Smooth muscle cell (in vitro differentiated cells): ENCODE data around the gene TOPBP1. TPM values are rescaled to one million over a fixed set of nuclear protein-coding genes. Genes with fewer than 3 reads are reported as not detected.
"Not testable (repeated sequence)": the region's sequence is repeated elsewhere in the genome, so short reads cannot be mapped to it uniquely, and the experiment has no call there.

Source experiments
- DNase-seq: peaks from one replicate; lab custom pipeline; 2025; ENCODE audit not compliant: unreplicated experiment; lab: John Stamatoyannopoulos, UW
- H2AFZ ChIP-seq: fragments of 200-600 bp; sonication (generic); 2 replicates; pipeline ENCODE4 v1.6.0; 2016; ENCODE audit warnings: antibody characterized with exemption, low read depth, mild to moderate bottlenecking
- H3F3A ChIP-seq: fragments of 200-600 bp; sonication (generic); 2 replicates; pipeline ENCODE4 v1.6.0; 2017; ENCODE audit warnings: antibody characterized with exemption, low read depth
- H3K27ac ChIP-seq: fragments of 200-600 bp; sonication (generic); 2 replicates; pipeline ENCODE4 v1.5.1; 2016; ENCODE audit warnings: low read depth, mild to moderate bottlenecking
- H3K27me3 ChIP-seq: fragments of 200-600 bp; sonication (generic); 2 replicates; pipeline ENCODE4 v1.6.1; 2016; ENCODE audit warnings: low read depth, mild to moderate bottlenecking
- H3K36me3 ChIP-seq: fragments of 200-600 bp; sonication (generic); 2 replicates; pipeline ENCODE4 v1.5.1; 2016; ENCODE audit warnings: low read depth
- H3K4me1 ChIP-seq: fragments of 200-600 bp; sonication (generic); 2 replicates; pipeline ENCODE4 v1.5.1; 2016; ENCODE audit warnings: low read depth
- H3K4me2 ChIP-seq: fragments of 200-600 bp; sonication (generic); 2 replicates; pipeline ENCODE4 v1.6.0; 2016; ENCODE audit warnings: mild to moderate bottlenecking
- H3K4me3 ChIP-seq: fragments of 200-600 bp; sonication (generic); 2 replicates; pipeline ENCODE4 v1.5.1; 2016; ENCODE audit warnings: mild to moderate bottlenecking
- H3K79me2 ChIP-seq: fragments of 200-600 bp; sonication (generic); 2 replicates; pipeline ENCODE4 v1.6.0; 2016; ENCODE audit warnings: low read depth, mild to moderate bottlenecking
- H3K9ac ChIP-seq: fragments of 200-600 bp; sonication (generic); 2 replicates; pipeline ENCODE4 v1.6.0; 2016; ENCODE audit warnings: low read depth
- H3K9me3 ChIP-seq: fragments of 200-600 bp; sonication (generic); replicated peaks from 2 replicates; pipeline ENCODE4 v1.5.1; 2016; ENCODE audit warnings: low read depth
- H4K20me1 ChIP-seq: fragments of 200-600 bp; sonication (generic); 2 replicates; pipeline ENCODE4 v1.6.0; 2016; ENCODE audit warnings: low read depth
- CTCF ChIP-seq: fragments of 200-600 bp; sonication (generic); IDR thresholded peaks from 2 replicates; pipeline ENCODE4 v1.5.1; 2017; ENCODE audit warnings: borderline replicate concordance, mild to moderate bottlenecking, antibody characterized with exemption; ENCODE audit not compliant: insufficient read depth, poor library complexity, severe bottlenecking
- WGBS: methylation state at CpG from one replicate; pipeline ENCODE4 v1.1.7; 2016; ENCODE audit warnings: low lambda C conversion rate; 5-methylcytosine and 5-hydroxymethylcytosine counted together
- polyA plus RNA-seq: library from polyadenylated mRNA; unstranded; fragments of >200 nt; fragmentation: Nextera tagmentation; extraction: Ambion mirVana; gene quantifications from 2 replicates; pipeline ENCODE4 v1.2.1, GENCODE V29; 2016
- small RNA-seq: library from RNA; depleted of rRNA; stranded (forward); fragments of <200 nt; gene quantifications from one replicate; pipeline ENCODE3, GENCODE V24; 2014
- total RNA-seq: library from RNA; depleted of rRNA; stranded (reverse); fragments of >200 nt; gene quantifications from 2 replicates; pipeline ENCODE4 v1.2.3, GENCODE V29; 2014

Gene TOPBP1
- total and polyA plus RNA-seq, 2 experiments from 2014 or later, result 8.3 to 27.5 TPM

- H3K36me3 ChIP-seq, result no peaks in the 10 kb centered on the region
Observed at GRCh38 chr3:133561679-133562078, 100.1 kb downstream of the TOPBP1 start.

GRCh38 chr3:133551589-133551988 is 110.2 kb downstream of the TOPBP1 start:
- not testable (repeated sequence) for H3F3A ChIP-seq, H3K27ac ChIP-seq, H3K4me2 ChIP-seq, H3K4me3 ChIP-seq, H4K20me1 ChIP-seq, H2AFZ ChIP-seq, H3K79me2 ChIP-seq, H3K9ac ChIP-seq, H3K9me3 ChIP-seq, H3K36me3 ChIP-seq, DNase-seq, H3K27me3 ChIP-seq
- peaks cover 12% of the 10 kb centered on the region for H3K4me1 ChIP-seq
- WGBS, result 92% methylated on average over 14 of the region's 14 CpGs

More at GRCh38 chr3:133561679-133562078, 100.1 kb downstream of the TOPBP1 start:
- H3K9ac ChIP-seq, result no peak overlapping the region
- DNase-seq, result no peak
- H3F3A ChIP-seq, result no peaks in the 10 kb centered on the region
- H2AFZ ChIP-seq, result no peak overlapping the region
- H3K79me2 ChIP-seq, result no peaks in the 10 kb centered on the region
- 100% methylated on average over 2 of the region's 2 CpGs for WGBS
- no peak for TF ChIP-seq CTCF
- no peaks in the 10 kb centered on the region for H3K9me3 ChIP-seq
- H3K4me3 ChIP-seq, result no peak overlapping the region
- H3K4me1 ChIP-seq, result no peaks in the 10 kb centered on the region
- no peak overlapping the region for H3K27ac ChIP-seq
- no peaks in the 10 kb centered on the region for H4K20me1 ChIP-seq
- H3K4me2 ChIP-seq, result no peak overlapping the region
- H3K27me3 ChIP-seq, result no peaks in the 10 kb centered on the region

Small RNA genes lying within 50 kb of the gene (small RNA-seq; reads per million reads assigned to genes)
- gene RF00438 (not detected), gene RNA5SP140 (not detected), gene RNU6-678P (not detected)

Other genes starting within 250 kb of the TOPBP1 start
- 135 and 139 TPM in 2 replicates for gene CDV3, start 88.3 kb downstream of the TOPBP1 start, total RNA-seq
- gene CDV3, start 88.3 kb downstream of the TOPBP1 start, polyA plus RNA-seq, result 70.2 and 84.0 TPM in 2 replicates
- gene TF, start 84.5 kb upstream of the TOPBP1 start, total RNA-seq, result 0.13 and 1.0 TPM in 2 replicates
- gene TF, start 84.5 kb upstream of the TOPBP1 start, polyA plus RNA-seq, result 1.6 and 1.9 TPM in 2 replicates
- gene SRPRB, start 143.9 kb upstream of the TOPBP1 start, total RNA-seq, result 59.3 and 60.6 TPM in 2 replicates
- gene SRPRB, start 143.9 kb upstream of the TOPBP1 start, polyA plus RNA-seq, result 78.9 and 98.3 TPM in 2 replicates
- gene RAB6B, start 233.9 kb upstream of the TOPBP1 start, total RNA-seq, result 1.6 and 2.0 TPM in 2 replicates
- 1.2 and 2.2 TPM in 2 replicates for gene RAB6B, start 233.9 kb upstream of the TOPBP1 start, polyA plus RNA-seq